Tongue (tissue), 2 donors: ENCODE data around the gene ULBP2. TPM values are rescaled to one million over a fixed set of nuclear protein-coding genes. Genes with fewer than 3 reads are reported as not detected.
A peak's percentile ranks its signal among the peaks of the same experiment; 100 is the strongest.
"Not testable (repeated sequence)": the region's sequence is repeated elsewhere in the genome, so short reads cannot be mapped to it uniquely, and the experiment has no call there.

Experiments
- DNase-seq: peaks from one replicate; pipeline ENCODE4 v3.0.0-alpha.2; 2015
- total RNA-seq: library from RNA; depleted of rRNA; stranded (reverse); fragments of >200 nt; gene quantifications from one replicate; pipeline ENCODE4 v1.2.3, GENCODE V29; 2014

The ULBP2 gene
- not detected for total RNA-seq

GRCh38 chr6:149941583-149942460 lies at the start of gene ULBP2:
Gene ULBP2, plus strand, starts transcription at chr6:149942014. Its CDS starts 59 bp downstream, at chr6:149942073.
- DNase-seq, result peak; percentile 91

- peak; percentile 19 for DNase-seq
Observed at GRCh38 chr6:149895048-149895590, 46.7 kb upstream of the ULBP2 start.

GRCh38 chr6:149895833-149896271 lies 46.0 kb upstream of the ULBP2 start:
- no peak for DNase-seq

GRCh38 chr6:149896491-149896890 lies 45.3 kb upstream of the ULBP2 start:
- DNase-seq, result no peak

- peak; percentile 29 for DNase-seq
Observed at GRCh38 chr6:149897015-149897697, 44.7 kb upstream of the ULBP2 start.

GRCh38 chr6:149897855-149898744 lies 43.7 kb upstream of the ULBP2 start, which contains the start of gene RAET1E:
Gene RAET1E, minus strand, starts transcription at chr6:149898113. Its CDS starts 7,212 bp downstream, at chr6:149890901.
- DNase-seq, result no peak

GRCh38 chr6:149898966-149899365 lies 42.8 kb upstream of the ULBP2 start:
- DNase-seq, result no peak

GRCh38 chr6:149899486-149899885 lies 42.3 kb upstream of the ULBP2 start:
- DNase-seq, result no peak

- no peak for DNase-seq
Observed at GRCh38 chr6:149899926-149900619, 41.7 kb upstream of the ULBP2 start.

- DNase-seq, result peak; percentile 47
Observed at GRCh38 chr6:149900620-149901443, 41.0 kb upstream of the ULBP2 start.

- no peak for DNase-seq
Observed at GRCh38 chr6:149901444-149902140, 40.2 kb upstream of the ULBP2 start.

- no peak for DNase-seq
Observed at GRCh38 chr6:149903938-149904611, 37.7 kb upstream of the ULBP2 start.

GRCh38 chr6:149904661-149905370 lies 37.0 kb upstream of the ULBP2 start:
- no peak for DNase-seq

- no peak for DNase-seq
Observed at GRCh38 chr6:149905371-149905910, 36.4 kb upstream of the ULBP2 start.

GRCh38 chr6:149905911-149906371 lies 35.9 kb upstream of the ULBP2 start:
- no peak for DNase-seq

GRCh38 chr6:149906405-149906804 lies 35.4 kb upstream of the ULBP2 start:
- DNase-seq, result no peak

GRCh38 chr6:149907317-149907716 lies 34.5 kb upstream of the ULBP2 start:
- no peak for DNase-seq

GRCh38 chr6:149908480-149908879 lies 33.3 kb upstream of the ULBP2 start:
- DNase-seq, result not testable (repeated sequence)
